DND-41 (cell line): ENCODE data around the gene AHRR.

ENCODE experiments used
- EZH2 ChIP-seq: IDR thresholded peaks from 3 replicates; pipeline ENCODE4 v1.6.1; 2012; ENCODE audit warnings: borderline replicate concordance, low read depth, mild to moderate bottlenecking, moderate library complexity, low read length, inconsistent platforms; ENCODE audit not compliant: severe bottlenecking
- TF ChIP-seq, protein P1 (sequence below): IDR thresholded peaks from 2 replicates; pipeline ENCODE4 v1.5.1; 2012; ENCODE audit warnings: borderline replicate concordance, low read length, moderate library complexity, mild to moderate bottlenecking; ENCODE audit not compliant: poor library complexity, severe bottlenecking; ENCODE audit errors: extremely low read depth

DNA sequence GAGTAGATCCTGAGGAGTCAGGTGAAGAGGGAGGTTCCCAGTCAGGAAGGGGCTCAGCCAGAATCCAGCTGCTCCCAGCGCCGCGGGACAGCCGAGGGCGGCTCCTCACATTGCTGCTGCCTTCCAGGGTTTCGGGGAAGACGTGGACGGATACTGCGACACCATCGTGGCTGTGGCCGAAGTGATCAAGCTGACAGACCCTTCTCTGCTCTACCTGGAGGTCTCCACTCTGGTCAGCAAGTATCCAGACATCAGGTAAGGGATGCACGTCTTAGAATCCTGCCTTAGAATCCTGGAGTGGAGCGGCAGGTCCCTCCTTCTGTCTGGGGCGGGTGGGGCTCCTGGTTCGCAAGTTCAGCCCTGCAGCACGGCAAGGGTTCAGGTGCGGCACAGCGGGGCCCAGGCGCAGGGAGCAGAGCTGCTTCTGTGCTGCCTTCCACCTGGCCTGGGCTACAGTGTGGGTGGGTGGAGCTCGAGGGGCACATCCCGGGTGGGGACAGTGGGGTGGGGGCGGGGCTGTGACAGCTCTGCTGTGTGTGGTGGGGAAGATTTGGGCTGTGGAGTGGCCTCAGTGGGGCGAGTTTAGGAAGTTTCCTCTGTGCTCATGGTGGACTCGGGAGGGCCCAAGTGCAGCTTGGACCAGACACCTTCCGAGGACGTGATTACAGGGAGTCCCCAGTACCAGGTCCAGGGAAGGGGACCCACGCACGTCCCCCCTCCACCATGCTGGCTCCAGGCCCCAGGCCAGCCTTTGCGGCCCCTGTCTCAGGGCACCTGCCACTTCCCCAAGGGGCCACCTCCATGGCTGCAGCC, 144.3 kb downstream of the AHRR start:
- TF ChIP-seq, protein P1, sequence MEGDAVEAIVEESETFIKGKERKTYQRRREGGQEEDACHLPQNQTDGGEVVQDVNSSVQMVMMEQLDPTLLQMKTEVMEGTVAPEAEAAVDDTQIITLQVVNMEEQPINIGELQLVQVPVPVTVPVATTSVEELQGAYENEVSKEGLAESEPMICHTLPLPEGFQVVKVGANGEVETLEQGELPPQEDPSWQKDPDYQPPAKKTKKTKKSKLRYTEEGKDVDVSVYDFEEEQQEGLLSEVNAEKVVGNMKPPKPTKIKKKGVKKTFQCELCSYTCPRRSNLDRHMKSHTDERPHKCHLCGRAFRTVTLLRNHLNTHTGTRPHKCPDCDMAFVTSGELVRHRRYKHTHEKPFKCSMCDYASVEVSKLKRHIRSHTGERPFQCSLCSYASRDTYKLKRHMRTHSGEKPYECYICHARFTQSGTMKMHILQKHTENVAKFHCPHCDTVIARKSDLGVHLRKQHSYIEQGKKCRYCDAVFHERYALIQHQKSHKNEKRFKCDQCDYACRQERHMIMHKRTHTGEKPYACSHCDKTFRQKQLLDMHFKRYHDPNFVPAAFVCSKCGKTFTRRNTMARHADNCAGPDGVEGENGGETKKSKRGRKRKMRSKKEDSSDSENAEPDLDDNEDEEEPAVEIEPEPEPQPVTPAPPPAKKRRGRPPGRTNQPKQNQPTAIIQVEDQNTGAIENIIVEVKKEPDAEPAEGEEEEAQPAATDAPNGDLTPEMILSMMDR = no peak
- no peak for TF ChIP-seq EZH2
